ENCODE data around the gene CUBN. TPM values are rescaled to one million over a fixed set of nuclear protein-coding genes. Genes with fewer than 3 reads are reported as not detected.

The CUBN gene
- total RNA-seq, 4 donors from 2014 or later: 0.54 to 1.8 (median 1.3) TPM

- no peak overlapping the region for H3K4me3 ChIP-seq (ENCODE audit: low read depth, poor library complexity, severe bottlenecking)
- no peak for DNase-seq (ENCODE audit: low spot score in 2 of 2)
- no peak for TF ChIP-seq CTCF (IDR thresholded peaks at IDR 0.05)
- TF ChIP-seq POLR2A (IDR thresholded peaks at IDR 0.05): no peak
- intact Hi-C loops (cut with DNase I; ENCODE audit: low total_unique reads): no loop called here
- WGBS, 2 donors: 86 to 92% methylated on average over 2 of the region's 2 CpGs
Measured at GRCh38 chr10:17134282-17134681, 4.7 kb upstream of the CUBN start.

- intact Hi-C loops (cut with DNase I; ENCODE audit: low total_unique reads): no loop called here
- 72 to 79% methylated on average over 3 of the region's 3 CpGs for WGBS, 2 donors
Measured at GRCh38 chr10:17128261-17128660, 1.4 kb downstream of the CUBN start.

DNA sequence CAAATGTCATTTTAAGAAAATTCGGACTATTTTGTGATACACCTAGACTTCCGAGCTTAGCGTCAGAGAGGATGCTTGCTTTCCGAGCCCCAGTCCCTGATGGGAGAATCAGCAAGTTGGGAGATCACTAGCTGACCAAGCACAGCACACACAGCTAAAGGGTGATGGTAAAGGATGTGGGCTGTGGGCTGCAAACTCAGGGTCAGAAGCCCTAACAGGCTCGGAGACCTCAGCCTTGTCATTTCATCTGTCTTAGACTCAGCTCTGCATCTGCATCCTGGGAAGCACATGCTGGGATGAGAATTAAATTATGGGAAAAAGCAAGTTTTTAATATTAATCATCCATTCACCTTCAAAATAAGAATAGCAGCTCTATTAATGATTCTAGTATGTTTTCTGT lies 3.3 kb downstream of the CUBN start:
- intact Hi-C loops (cut with DNase I; ENCODE audit: low total_unique reads): no loop called here
- no peak for DNase-seq (ENCODE audit: low spot score in 2 of 2)
- WGBS, 2 donors: 92 to 94% methylated on average over 5 of the region's 5 CpGs
- no peak overlapping the region for H3K4me3 ChIP-seq (ENCODE audit: low read depth, poor library complexity, severe bottlenecking)
- TF ChIP-seq POLR2A (IDR thresholded peaks at IDR 0.05) (no peak), CTCF (IDR thresholded peaks at IDR 0.05) (no peak)

More at GRCh38 chr10:17128261-17128660, 1.4 kb downstream of the CUBN start:
- H3K4me3 ChIP-seq (ENCODE audit: low read depth, poor library complexity, severe bottlenecking): no peak overlapping the region
- DNase-seq (ENCODE audit: low spot score in 2 of 2): no peak
- TF ChIP-seq POLR2A (IDR thresholded peaks at IDR 0.05) (no peak), CTCF (IDR thresholded peaks at IDR 0.05) (no peak)

DNA sequence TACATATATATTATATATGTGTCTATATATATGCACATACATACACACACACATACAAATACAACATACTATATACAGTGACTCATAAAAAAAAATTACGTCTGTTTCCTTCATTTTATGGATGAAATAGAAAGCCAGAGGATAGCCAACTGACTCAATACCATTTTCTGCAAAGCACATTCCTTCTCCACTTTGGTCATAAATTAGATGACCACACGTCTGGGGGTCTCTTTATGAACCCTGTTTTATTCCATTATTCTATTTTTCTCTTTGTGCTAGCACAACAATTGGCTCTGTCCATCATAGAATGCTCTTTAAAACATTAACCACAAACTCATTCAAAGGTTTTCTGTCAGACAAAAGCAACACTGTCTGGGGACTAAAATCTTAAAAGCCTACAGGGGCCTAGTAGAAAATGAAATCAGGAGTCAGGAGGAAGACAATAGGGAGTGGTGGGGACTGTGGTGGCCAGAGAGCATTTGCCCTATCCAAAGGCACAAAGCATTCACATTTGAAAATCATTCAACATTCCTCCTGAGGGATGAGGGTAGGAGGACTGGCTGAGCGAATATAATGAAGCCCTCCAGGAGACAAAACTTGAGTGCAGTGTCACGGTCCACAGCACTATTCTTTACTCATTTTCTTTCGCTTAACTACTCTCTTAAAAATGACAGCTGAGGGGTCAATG lies 4.3 kb downstream of the CUBN start:
- no peak for TF ChIP-seq CTCF (IDR thresholded peaks at IDR 0.05)
- TF ChIP-seq POLR2A (IDR thresholded peaks at IDR 0.05): no peak
- intact Hi-C loops (cut with DNase I; ENCODE audit: low total_unique reads): no loop called here
- WGBS, 2 donors: 77% methylated on average over 5 of the region's 5 CpGs
- no peak overlapping the region for H3K4me3 ChIP-seq (ENCODE audit: low read depth, poor library complexity, severe bottlenecking)
- DNase-seq (ENCODE audit: low spot score in 2 of 2): no peak

DNA sequence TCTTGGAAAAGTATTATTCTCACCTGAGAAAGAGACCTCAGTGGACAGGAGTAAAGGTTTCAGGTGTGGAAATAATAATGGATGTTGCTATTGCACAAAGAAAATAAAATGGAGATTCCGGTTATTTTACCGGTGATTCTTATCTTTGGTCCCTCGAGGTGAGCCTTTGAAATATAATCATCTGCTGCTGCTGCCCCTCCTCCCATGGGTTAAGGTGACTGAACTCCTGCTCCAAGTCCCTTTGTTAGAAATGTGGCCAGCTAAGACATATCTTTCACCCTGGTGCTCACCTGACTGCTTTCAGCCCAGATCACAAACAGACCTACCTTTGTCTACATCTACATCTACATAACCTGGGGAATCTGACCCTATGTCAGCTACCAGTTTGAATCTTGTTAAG lies 5.7 kb downstream of the CUBN start:
- intact Hi-C loops (cut with DNase I; ENCODE audit: low total_unique reads): no loop called here
- 69 to 74% methylated on average over 3 of the region's 3 CpGs for WGBS, 2 donors
- no peak for TF ChIP-seq CTCF (IDR thresholded peaks at IDR 0.05)
- TF ChIP-seq POLR2A (IDR thresholded peaks at IDR 0.05): no peak
- H3K4me3 ChIP-seq (ENCODE audit: low read depth, poor library complexity, severe bottlenecking): no peak overlapping the region
- DNase-seq (ENCODE audit: low spot score in 2 of 2): no peak
